Endometrium (tissue), 2 donors: ENCODE measurements around the gene FIGN.

Source experiments
- FAIRE-seq: peaks from 2 replicates; lab custom pipeline; 2012; peaks lifted over from hg19 to GRCh38; lab: Jason Lieb, UNC
- donor health status: control.
- donor health status: control.

FIGN gene

GRCh38 chr2:163708265-163708664 lies 27.5 kb downstream of the FIGN start:
- no peak for FAIRE-seq

DNA sequence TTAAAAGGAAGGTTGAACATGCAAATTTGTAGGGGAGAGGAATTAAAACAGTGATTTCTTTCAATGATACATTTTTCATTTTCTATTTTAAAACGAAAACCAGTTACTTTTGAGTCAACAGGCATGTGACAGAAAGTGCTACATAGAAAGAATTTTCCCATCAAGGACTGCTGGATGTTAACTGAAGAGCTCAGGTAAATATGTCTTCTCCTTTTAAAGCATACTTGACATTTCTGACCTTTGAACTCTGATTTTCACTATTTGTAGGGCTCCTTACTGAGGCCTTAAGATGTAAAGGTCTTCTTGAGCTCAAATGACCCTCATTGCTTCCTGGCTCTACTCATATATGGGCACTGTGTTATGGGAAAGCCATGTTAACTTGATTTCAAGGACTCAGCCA lies 32.4 kb downstream of the FIGN start:
- FAIRE-seq, result no peak

DNA sequence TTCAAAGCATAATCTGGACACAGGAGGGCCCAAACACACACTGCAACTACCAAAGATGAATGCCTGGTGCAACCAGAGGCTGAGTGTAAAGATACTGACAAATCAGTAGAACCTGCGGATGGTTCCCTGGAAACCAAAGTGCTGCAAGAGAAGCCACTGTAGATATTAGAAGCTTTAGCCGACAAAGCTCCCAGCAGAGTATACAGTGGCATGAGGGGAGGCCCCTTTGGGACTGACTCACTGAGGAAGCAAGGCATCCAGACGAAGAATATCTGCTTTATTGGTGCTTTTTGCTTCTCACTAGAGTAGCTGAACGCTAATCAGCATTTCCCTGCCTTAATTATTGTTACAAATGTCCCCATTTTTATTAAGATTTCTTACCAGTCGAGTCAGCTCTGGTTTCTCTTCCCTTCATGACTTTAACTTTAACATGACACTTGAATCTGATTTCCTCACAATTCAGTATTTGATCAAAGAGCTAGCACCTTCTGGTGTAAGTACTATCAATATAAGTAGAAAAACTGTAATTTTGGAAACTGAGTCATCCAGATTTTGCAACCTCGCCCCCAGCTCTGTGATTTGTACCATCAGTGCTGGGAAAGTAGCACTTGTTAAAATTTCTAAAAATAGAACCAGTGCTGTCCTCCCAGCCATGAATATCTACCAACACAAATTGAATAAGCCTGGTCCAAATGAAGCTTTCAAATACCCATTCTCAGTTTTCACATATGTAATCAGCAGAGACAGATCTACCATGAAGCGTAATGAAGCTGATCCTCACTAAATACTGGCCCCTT lies 34.2 kb downstream of the FIGN start:
- no peak for FAIRE-seq

- FAIRE-seq, result no peak
These were observed 37.0 kb downstream of the FIGN start for GRCh38 chr2:163698857-163699256.

DNA sequence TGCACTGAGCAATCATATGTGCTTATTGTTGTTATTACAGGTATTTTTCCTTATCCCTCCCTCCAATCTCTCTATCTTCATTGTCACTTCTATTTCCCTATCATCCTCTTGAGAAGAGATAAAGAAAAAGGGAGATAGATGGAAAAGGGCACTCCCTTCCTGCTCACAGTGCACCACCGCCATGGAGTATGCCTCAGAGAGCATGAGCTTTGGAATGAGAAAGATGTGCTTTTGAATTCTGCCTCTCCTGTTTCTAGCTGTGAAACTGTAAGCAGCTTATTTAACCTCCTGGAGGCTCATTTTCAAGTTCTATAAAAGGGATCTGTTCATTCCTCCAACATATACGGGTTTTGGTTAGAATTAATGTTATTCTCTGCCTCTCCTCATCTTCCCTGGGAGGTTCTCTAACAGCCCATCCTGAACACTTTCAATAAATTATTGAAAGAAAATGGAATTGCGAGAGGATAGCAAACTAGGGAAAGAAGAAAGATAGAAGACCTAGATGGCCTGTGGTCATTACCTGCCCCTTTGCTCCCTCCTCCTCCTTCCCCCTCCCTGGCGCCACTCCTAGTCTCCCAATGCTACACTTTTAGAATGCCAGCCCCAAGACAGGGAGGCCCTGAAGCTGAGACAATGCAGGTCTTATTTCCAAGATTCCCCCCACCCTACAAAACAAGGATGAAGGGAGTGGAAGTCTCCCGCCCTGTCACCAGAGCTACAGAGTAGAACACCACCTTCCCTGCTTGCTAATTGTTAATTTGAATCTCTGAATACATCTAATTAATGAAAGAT lies 37.8 kb downstream of the FIGN start:
- no peak for FAIRE-seq

DNA sequence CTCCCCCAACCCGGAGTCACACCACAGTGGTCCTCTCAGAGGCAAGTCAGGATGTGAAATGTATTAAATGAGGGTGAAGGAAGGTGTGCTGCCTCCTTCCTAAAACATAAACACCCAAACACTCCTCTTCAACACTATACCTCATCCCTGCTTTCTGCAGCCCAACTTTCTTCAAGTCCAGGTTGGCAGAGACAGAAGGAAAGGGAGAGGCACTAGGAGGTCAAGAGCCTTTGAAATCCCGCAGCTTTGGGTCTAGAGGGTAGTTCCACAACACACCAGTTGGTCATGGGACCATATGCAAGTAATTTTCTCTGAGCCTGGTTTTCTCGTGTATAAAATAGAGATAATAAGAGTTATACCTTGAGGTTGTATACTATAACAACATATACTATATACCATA lies 38.4 kb downstream of the FIGN start:
- no peak for FAIRE-seq

DNA sequence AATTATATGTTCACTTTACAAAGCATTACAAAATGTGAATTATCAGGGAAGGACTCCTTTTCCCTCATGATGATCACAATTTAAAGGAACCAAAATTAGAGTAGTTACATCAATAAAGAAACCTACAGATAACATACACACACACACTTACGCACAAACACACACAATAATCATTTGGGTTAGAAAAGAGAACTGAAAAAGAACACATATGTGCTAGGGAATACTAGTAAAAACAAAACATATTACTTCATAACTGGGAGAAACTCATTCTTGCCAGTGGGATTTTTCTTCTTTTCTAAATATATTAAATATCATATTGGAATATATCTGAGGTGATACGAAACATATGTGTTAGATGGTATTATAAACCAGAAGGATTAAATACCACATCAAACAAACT lies 42.3 kb downstream of the FIGN start:
- no peak for FAIRE-seq

DNA sequence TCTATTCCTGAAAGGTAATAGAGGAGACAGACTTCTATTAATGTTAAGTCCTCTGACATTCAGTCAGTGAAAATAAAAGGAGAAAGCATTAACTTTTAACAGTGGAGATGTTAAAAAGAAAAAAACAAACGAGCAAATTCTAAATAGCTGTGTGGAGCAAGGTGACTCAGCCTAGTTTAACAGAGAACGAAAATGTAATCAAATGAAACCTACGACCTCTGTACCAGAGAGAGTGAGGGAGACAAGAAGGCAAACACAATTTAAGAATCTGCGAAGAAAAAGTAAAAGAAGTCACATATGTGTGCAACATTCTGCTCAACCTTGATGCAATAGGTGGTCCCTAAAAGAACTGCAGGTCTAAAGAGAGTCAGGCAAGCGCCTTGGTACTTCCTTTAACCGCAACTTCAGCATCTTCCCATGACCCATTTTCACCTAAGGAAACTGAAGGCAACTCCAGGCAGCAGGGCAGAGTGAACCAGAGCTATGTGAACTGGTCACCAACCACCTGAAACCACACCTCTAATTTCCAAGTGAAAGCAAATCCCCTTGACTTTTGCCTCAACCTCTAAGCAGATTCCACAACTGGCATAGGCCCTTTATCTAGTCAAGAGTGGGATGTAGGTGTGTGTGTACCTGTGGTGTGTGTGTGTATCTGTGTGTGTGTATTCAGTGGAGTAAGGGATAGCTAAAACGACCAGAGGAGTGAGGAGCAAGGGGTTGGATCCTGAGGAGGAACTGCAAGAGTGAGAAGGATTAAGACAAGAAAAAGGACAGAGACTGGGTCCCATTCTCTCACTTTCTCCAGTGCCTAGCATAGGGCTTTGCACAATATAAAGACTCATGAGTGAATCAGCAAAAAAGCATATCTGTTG lies 43.0 kb downstream of the FIGN start:
- no peak for FAIRE-seq

GRCh38 chr2:163692081-163692480 lies 43.7 kb downstream of the FIGN start:
- FAIRE-seq, result no peak

- no peak for FAIRE-seq
These were observed 44.9 kb downstream of the FIGN start for GRCh38 chr2:163690896-163691295.

DNA sequence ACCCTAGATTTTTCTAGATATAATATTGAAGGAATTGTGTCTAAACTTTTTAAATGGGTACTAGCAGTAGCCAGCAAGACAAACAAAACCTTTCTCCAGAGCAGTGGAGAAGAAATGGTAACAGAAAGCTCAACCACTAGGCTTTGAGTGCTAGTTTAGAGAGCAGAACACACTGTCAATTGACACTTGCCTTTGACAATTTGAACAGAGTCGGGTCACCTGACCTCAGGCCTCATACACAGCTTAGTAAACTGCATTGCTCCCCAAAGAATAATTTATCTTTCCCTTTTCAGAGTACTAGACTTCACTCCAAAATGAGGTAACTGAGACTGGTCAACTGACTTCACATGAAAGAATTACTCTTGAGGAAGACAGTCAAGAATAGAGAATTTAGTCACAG lies 48.6 kb downstream of the FIGN start:
- FAIRE-seq, result no peak

DNA sequence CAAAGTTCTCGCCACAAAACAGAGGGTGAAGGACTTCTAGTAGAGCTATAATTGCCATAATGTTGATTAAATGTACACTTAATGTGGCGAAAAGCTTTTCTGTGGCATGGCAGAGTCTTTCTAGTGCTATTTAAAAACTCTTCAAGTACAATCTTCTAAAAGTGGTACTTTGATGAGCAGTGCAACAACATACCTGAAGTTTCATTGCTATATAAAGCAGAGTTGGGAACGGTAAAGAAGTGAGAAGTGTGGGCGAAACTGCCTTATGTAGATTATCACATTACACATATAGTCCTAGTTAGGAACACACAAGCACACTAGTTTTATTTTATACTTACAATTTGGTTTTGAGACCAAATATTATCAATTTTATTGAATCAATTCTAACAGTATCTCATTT lies 49.5 kb downstream of the FIGN start:
- FAIRE-seq, result no peak

- no peak for FAIRE-seq
These were observed 53.1 kb downstream of the FIGN start for GRCh38 chr2:163682695-163683094.

DNA sequence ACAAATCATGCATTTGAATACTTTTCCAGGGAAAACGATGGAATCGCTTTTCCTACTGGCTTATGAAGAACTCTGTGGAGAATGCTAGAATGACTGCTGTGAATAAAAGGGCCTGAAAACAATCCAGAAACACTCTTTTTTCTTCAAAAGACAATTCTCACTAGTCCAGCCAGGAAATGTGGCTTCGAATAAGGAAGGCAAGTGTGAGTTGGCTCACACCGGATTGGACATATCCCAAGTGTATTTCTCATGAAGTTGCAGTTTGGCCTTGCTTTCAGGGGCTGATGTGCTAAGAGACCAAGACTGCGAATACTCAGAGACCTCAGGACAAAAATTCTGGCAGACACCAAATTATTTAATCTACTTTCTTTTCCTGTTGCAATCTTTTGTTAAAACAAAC lies 54.1 kb downstream of the FIGN start:
- no peak for FAIRE-seq

- FAIRE-seq, result no peak
These were observed 60.4 kb downstream of the FIGN start for GRCh38 chr2:163675388-163675787.

- no peak for FAIRE-seq
These were observed 62.3 kb downstream of the FIGN start for GRCh38 chr2:163673522-163673921.

- FAIRE-seq, result no peak
These were observed 64.9 kb downstream of the FIGN start for GRCh38 chr2:163670929-163671328.

DNA sequence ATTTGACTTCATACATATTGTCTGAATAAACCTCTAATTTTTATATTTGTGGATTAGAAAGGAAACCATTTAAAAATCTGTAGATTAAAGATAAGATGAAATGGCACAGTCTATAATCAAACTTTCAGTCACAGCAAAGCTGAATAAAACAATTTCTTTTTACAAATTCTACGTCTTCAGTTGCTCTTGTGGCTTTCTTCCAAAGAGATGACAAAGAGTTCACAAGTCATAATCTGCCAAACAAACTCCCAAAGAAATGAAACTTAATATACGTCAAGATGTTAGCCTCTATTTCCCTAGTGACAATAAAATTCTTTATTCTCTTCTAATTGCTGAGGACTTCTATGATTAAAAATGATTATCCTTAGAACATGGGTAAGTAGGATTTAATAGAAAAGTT lies 66.3 kb downstream of the FIGN start:
- FAIRE-seq, result no peak

GRCh38 chr2:163667064-163667887 lies 68.5 kb downstream of the FIGN start:
- no peak for FAIRE-seq

DNA sequence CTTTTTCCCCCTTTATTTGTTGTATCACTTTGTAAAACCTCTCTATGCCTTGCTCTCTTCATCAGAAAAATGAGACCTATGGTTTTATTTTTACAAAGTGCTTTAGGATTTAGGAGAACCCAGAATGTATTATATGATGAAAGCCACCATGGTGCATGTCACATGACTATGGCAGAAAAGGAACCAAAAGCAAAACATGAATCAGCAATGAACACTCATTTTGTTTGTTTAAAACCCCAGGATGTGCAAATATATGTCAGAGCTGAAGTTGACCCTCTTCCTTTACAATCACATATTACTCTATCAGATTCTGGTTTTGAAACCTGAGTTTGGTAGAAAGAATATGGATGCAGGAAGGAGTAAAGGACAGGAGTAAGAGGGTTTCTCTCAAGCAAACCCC lies 70.0 kb downstream of the FIGN start:
- no peak for FAIRE-seq

DNA sequence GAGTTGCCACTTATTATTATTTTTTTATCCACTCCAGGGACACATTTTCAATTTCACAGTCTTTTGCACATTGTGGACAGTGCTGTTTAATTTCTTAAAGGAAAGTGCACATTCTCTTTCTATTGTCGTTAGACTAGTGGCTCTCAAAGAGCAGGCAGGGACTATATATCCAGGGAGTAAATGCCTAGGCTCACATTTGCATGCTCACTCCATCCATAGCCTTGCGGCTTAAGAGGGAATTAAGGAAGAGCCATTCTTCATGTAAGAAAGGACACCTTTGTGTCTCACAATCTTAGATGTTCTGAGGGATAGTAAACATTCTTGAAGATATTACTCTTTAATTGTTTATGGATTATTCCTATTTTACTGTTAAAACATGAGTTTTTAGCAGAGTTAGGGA lies 70.8 kb downstream of the FIGN start:
- no peak for FAIRE-seq

DNA sequence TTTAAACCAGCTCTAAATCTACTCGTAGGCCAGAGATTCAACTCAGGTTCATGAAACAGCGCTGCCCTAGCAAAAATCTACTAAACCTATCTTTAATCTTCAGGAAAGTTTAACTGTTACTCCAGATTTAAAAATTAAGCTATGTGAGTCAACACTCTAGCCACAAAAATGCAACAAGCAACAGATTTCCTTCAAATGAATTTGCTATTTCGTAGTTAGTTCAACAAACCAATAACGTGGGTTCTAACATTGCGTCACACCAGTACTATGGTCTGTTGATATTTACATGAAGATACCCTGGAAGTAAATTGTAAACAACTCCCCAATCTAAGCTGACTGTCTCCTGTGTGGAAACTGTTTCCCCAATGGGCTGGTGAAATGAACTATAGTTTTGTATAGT lies 71.2 kb downstream of the FIGN start:
- FAIRE-seq, result no peak
